DND-41 (cell line): ENCODE results near the gene FAM227B.

Experiments used
- ATAC-seq: fragments of 200-7000 bp; cut with Tn5 transposase; 3 replicates; pipeline ENCODE4 v1.9.1; 2021; ENCODE audit warnings: low read depth; ENCODE audit not compliant: insufficient read depth
- DNase-seq: peaks from one replicate; pipeline ENCODE4 v3.0.0-alpha.2; 2020
- H2AFZ ChIP-seq: 2 replicates; pipeline ENCODE4 v1.6.0; 2012; ENCODE audit warnings: low read depth, low read length
- H3K27ac ChIP-seq: 2 replicates; pipeline ENCODE4 v1.5.1; 2012; ENCODE audit warnings: low read length, inconsistent platforms
- H3K27me3 ChIP-seq: fragments of 200-600 bp; sonication (generic); 2 replicates; pipeline ENCODE4 v1.6.0; 2012; ENCODE audit warnings: low read length, mild to moderate bottlenecking, inconsistent platforms; ENCODE audit not compliant: insufficient read depth, poor library complexity
- H3K36me3 ChIP-seq: 2 replicates; pipeline ENCODE4 v1.5.1; 2012; ENCODE audit warnings: low read length, inconsistent platforms; ENCODE audit not compliant: insufficient read depth
- H3K4me1 ChIP-seq: 2 replicates; pipeline ENCODE4 v1.5.1; 2012; ENCODE audit warnings: mild to moderate bottlenecking, low read length; ENCODE audit not compliant: insufficient read depth
- H3K4me2 ChIP-seq: 2 replicates; pipeline ENCODE4 v1.6.0; 2012; ENCODE audit warnings: mild to moderate bottlenecking, moderate library complexity, low read length, inconsistent platforms; ENCODE audit not compliant: insufficient read depth
- H3K4me3 ChIP-seq, 2 experiments: fragments of 200-600 bp in 1 of 2; shearing (Covaris generic) in 1 of 2; 2 replicates each; pipeline ENCODE4 v1.5.1; 2012 to 2016; ENCODE audit warnings: inconsistent platforms in 2 of 2, low read length in 2 of 2, mild to moderate bottlenecking in 2 of 2, low read depth in 1 of 2, moderate library complexity in 1 of 2
- H3K79me2 ChIP-seq: 2 replicates; pipeline ENCODE4 v1.6.0; 2012; ENCODE audit warnings: low read length, inconsistent platforms; ENCODE audit not compliant: insufficient read depth
- H3K9ac ChIP-seq: 2 replicates; pipeline ENCODE4 v1.6.0; 2012; ENCODE audit warnings: low read depth, mild to moderate bottlenecking, inconsistent platforms, low read length, moderate library complexity
- H3K9me3 ChIP-seq: 2 replicates; pipeline ENCODE4 v1.5.1; 2012; ENCODE audit warnings: low read length, moderate library complexity, mild to moderate bottlenecking, inconsistent platforms; ENCODE audit not compliant: insufficient read depth, severe bottlenecking
- H4K20me1 ChIP-seq: 2 replicates; pipeline ENCODE4 v1.6.0; 2012; ENCODE audit warnings: low read length; ENCODE audit not compliant: insufficient read depth
- EZH2 ChIP-seq: IDR thresholded peaks from 3 replicates; pipeline ENCODE4 v1.6.1; 2012; ENCODE audit warnings: borderline replicate concordance, low read depth, mild to moderate bottlenecking, moderate library complexity, low read length, inconsistent platforms; ENCODE audit not compliant: severe bottlenecking
- TF ChIP-seq, protein P1 (sequence below): IDR thresholded peaks from 2 replicates; pipeline ENCODE4 v1.5.1; 2012; ENCODE audit warnings: borderline replicate concordance, low read length, moderate library complexity, mild to moderate bottlenecking; ENCODE audit not compliant: poor library complexity, severe bottlenecking; ENCODE audit errors: extremely low read depth

FAM227B gene

DNA sequence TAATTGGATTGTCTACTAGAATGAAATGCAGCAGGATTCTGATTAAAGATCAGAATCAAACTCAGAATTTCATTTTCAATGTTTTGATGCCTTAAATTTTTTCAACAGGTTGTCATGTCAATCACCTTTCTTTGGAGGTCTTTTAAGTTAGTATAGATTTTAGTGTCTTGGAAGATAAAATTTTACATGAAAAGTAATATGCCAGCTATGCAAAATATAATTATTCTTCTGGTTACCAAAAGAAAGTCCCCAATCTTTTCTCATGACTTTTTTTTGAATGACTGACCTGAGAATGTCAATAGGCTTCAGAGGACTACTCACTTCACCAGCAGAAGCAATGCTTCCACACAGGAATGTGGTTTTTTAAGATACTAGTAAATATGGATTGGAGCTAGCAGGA is 193.2 kb downstream of the FAM227B start:
- no peaks in the 10 kb centered on the region for H3K4me1 ChIP-seq
- H3K9ac ChIP-seq: no peak overlapping the region
- no peaks in the 10 kb centered on the region for H4K20me1 ChIP-seq
- peaks cover 3% of the 10 kb centered on the region for H3K27me3 ChIP-seq
- H3K4me2 ChIP-seq: no peak overlapping the region
- no peak for ATAC-seq
- DNase-seq: no peak
- H2AFZ ChIP-seq: no peak overlapping the region
- no peak overlapping the region for H3K4me3 ChIP-seq
- H3K36me3 ChIP-seq: no peaks in the 10 kb centered on the region
- no peaks in the 10 kb centered on the region for H3K9me3 ChIP-seq
- TF ChIP-seq, protein P1, sequence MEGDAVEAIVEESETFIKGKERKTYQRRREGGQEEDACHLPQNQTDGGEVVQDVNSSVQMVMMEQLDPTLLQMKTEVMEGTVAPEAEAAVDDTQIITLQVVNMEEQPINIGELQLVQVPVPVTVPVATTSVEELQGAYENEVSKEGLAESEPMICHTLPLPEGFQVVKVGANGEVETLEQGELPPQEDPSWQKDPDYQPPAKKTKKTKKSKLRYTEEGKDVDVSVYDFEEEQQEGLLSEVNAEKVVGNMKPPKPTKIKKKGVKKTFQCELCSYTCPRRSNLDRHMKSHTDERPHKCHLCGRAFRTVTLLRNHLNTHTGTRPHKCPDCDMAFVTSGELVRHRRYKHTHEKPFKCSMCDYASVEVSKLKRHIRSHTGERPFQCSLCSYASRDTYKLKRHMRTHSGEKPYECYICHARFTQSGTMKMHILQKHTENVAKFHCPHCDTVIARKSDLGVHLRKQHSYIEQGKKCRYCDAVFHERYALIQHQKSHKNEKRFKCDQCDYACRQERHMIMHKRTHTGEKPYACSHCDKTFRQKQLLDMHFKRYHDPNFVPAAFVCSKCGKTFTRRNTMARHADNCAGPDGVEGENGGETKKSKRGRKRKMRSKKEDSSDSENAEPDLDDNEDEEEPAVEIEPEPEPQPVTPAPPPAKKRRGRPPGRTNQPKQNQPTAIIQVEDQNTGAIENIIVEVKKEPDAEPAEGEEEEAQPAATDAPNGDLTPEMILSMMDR: no peak
- TF ChIP-seq EZH2: no peak
- H3K27ac ChIP-seq: no peak overlapping the region
- no peaks in the 10 kb centered on the region for H3K79me2 ChIP-seq

DNA sequence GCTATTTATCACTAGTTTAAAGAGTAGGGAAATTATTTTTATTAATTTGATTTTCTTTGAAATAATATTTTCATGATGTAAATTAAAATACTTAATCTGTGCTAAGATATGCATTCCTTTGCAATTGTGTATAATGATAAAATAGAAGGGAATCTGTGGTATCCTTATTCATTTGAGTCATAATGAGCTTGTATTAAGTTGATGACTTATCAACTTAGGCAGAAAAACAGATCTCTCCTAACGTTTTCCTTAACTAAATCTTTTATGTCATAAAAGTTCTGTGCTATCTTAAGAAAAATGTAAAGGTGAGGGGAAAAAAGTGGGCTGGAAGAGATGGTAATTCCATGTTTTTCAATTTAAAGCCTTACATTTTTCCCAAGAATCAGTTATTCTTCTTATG is 195.7 kb downstream of the FAM227B start:
- no peak overlapping the region for H3K4me2 ChIP-seq

DNA sequence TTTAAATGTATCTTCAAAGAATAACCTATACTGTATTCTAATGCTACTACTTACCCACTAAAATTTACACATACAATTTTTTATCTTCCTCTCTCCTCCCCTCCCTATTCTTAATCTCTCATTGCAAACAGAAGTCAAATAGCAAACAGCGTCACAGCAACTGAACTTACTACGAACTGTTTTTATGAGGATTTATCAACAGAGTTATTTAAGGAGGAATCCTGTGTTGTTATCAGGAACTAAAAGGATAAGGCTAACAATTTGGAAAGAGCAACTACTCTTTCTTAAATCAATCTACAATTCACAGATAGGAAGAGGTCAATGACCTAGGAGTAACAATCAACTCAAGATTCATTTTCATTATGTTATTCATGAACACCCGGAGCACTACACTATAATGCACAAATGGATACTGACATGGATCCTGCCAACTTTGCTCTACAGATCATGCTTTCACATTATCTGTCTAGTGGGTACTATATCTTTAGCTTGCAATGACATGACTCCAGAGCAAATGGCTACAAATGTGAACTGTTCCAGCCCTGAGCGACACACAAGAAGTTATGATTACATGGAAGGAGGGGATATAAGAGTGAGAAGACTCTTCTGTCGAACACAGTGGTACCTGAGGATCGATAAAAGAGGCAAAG is 196.6 kb downstream of the FAM227B start:
- TF ChIP-seq, protein P1: no peak
- no peak for TF ChIP-seq EZH2
- ATAC-seq (no peak), DNase-seq (no peak)
- no peaks in the 10 kb centered on the region for H3K79me2 ChIP-seq
- no peak overlapping the region for H3K27ac ChIP-seq
- no peak overlapping the region for H3K9ac ChIP-seq
- no peak overlapping the region for H3K4me2 ChIP-seq
- no peaks in the 10 kb centered on the region for H4K20me1 ChIP-seq
- no peaks in the 10 kb centered on the region for H3K36me3 ChIP-seq
- H3K4me3 ChIP-seq: no peak overlapping the region
- no peak overlapping the region for H2AFZ ChIP-seq
- H3K9me3 ChIP-seq: no peaks in the 10 kb centered on the region
- H3K4me1 ChIP-seq: no peaks in the 10 kb centered on the region
- no peaks in the 10 kb centered on the region for H3K27me3 ChIP-seq

More for the DNA sequence above, 195.7 kb downstream of the FAM227B start:
- Histone ChIP-seq H4K20me1 (no peaks in the 10 kb centered on the region), H3K79me2 (no peaks in the 10 kb centered on the region), H3K27me3 (no peaks in the 10 kb centered on the region), H2AFZ (no peak overlapping the region), H3K4me3 (no peak overlapping the region), H3K36me3 (no peaks in the 10 kb centered on the region), H3K4me1 (no peaks in the 10 kb centered on the region), H3K27ac (no peak overlapping the region), H3K9ac (no peak overlapping the region), H3K9me3 (no peaks in the 10 kb centered on the region)
- TF ChIP-seq EZH2: no peak
- TF ChIP-seq, protein P1: no peak
- ATAC-seq (no peak), DNase-seq (no peak)

DNA sequence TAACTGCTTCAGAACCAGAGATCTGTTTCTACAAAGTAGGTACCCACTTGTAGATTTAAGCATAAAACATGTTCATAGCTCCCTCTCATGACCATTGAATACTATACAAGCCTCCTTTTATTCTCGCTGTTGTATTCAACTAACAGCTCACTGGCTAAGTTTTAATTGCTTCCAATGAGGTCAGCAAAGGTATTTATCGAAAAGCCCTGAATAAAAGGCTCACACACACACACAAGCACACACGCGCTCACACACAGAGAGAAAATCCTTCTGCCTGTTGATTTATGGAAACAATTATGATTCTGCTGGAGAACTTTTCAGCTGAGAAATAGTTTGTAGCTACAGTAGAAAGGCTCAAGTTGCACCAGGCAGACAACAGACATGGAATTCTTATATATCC is 197.6 kb downstream of the FAM227B start, which contains the start of gene FGF7:
Gene FGF7 (plus strand): TSS at position 222 of the 400 bp plus-strand sequence. CDS start 1,056 bp downstream, outside the sequence.
- TF ChIP-seq, protein P1: no peak
- TF ChIP-seq EZH2: no peak
- Histone ChIP-seq H3K36me3 (no peaks in the 10 kb centered on the region), H3K9me3 (no peaks in the 10 kb centered on the region), H3K27ac (no peak within 1 kb of the TSS), H4K20me1 (no peaks in the 10 kb centered on the region), H3K27me3 (no peaks in the 10 kb centered on the region), H3K4me1 (no peaks in the 10 kb centered on the region), H3K9ac (no peak within 1 kb of the TSS), H3K79me2 (no peaks in the 10 kb centered on the region), H3K4me2 (peak within 1 kb of the TSS; percentile 45; the same call in 1 of the 2 replicates), H3K4me3 (peak within 1 kb of the TSS in 1 of 2 experiments; percentile 22; a peak in 1 of 4 replicates), H2AFZ (no peak within 1 kb of the TSS)
- ATAC-seq (no peak), DNase-seq (no peak)
